Activated CD4-positive, alpha-beta T cell treated with anti-CD3 and anti-CD28 coated beads for 48 hours (primary cell): ENCODE measurements around the gene S100A2.
"Not testable (repeated sequence)": the region's sequence is repeated elsewhere in the genome, so short reads cannot be mapped to it uniquely, and the experiment has no call there.

ENCODE experiments used
- DNase-seq: peaks from one replicate; pipeline ENCODE4 v3.0.0-alpha.2; 2020

S100A2 gene

DNA sequence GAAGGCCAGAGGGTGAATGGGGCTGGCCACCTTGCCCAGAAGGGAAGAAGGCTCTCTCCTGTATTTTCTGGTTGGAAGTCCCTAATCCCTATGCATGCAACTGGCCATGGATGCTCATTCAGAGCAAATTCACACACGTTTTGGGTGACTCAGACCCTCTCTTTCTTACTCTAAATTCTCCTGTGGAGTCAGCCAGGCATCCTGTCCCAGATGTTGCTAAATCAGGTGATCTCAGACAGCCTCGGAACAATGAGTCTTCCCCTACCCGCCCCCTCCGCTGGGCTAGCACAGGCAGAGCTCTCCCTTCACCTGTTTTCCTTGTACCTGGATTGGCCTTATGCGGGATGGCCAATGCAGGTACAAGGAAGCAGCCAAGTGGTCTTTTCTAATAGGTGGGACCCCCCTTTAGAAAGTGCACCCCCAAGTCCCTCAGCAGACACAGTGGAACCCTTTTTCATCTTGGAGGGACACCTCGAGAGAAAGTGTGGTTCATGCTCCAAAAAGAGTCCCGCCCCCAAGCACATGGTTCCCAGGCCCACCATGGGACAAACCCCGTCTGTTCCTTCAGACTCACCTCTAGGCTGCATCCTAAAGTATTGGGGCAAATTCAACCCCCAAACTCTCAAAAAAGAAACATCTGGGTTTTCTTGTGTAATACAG lies 38.5 kb downstream of the S100A2 start:
- DNase-seq, result no peak

DNA sequence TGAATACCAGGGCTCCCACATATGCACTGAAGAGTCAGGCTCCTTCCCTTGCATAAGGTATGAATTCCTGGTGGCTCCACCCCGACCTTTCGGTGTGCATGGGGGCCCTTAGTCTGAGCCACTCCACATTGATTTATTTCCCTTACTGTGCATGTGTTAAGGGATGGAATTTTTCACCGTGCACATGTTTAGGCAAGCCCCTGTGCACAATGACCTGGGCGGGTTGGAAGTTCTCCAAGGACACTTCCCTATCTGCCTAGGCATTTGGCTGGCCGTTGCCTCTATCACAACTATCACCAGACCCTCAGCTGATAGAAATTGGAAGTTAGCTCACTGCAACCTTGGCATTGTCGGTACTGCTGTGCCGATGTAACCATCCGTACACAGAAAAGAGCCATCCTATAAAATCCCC lies 39.5 kb downstream of the S100A2 start:
- no peak for DNase-seq

DNA sequence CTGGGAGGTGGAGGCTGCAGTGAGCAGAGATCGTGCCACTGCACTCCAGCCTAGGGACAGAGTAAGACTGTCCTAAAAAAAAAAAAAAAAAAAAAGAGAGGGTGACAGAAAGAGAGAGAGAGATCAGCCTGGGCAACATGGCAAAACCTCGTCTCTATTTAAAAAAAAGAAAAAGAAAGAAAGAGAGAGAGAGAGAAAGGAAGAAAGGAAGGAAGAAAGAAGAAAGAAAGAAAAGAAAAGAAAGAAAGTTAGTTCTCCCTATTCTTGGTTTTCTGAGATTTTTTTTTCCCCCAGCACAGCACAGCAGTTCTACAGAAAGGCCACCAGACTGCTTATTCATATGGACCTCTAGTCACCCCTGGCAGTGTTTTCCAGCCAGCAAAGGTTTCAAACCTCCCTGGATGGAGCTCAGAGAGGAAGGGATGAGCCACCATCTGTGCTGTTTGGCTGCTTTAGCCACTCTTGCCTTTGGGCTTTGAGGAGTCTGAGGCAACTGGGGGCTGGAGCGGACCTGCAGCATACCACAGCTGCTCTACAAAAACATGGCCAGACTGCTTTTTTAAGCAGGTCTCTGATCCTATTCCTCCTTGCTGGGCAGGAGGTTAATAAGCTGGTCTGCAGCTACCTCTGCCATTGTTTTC lies 40.4 kb downstream of the S100A2 start:
- no peak for DNase-seq

DNA sequence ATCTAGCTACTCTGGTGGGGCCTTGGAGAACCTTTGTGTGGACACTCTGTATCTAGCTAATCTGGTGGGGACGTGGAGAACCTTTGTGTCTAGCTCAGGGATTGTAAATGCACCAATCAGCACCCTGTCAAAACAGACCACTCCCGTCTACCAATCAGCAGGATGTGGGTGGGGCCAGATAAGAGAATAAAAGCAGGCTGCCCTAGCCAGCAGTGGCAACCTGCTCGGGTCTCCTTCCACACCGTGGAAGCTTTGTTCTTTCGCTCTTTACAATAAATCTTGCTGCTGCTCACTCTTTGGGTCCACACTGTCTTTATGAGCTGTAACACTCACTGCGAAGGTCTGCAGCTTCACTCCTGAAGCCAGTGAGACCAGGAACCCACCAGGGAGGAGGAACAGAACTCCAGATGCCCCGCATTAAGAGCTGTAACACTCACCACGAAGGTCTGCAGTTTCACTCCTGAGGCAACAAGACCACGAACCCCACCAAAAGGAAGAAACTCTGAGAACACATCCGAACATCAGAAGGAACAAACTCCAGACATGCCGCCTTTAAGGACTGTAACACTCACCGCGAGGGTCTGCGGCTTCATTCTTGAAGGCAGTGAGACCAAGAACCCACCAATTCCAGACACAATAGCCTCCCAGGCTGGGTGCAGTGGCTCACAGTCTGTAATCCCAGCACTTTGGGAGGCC lies 43.1 kb downstream of the S100A2 start:
- DNase-seq, result not testable (repeated sequence)

DNA sequence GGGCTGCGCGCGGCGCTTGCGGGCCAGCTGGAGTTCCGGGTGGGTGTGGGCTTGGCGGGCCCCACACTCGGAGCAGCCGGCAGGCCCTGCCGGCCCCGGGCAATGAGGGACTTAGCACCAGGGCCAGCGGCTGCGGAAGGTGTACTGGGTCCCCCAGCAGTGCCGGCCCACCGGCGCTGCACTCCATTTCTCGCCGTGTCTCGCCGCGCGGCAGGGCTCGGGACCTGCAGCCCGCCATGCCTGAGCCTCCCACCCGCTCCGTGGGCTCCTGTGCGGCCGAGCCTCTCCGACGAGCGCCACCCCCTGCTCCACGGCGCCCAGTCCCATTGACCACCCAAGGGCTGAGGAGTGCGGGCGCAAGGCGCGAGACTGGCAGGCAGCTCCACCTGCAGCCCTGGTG lies 43.8 kb downstream of the S100A2 start:
- not testable (repeated sequence) for DNase-seq

DNA sequence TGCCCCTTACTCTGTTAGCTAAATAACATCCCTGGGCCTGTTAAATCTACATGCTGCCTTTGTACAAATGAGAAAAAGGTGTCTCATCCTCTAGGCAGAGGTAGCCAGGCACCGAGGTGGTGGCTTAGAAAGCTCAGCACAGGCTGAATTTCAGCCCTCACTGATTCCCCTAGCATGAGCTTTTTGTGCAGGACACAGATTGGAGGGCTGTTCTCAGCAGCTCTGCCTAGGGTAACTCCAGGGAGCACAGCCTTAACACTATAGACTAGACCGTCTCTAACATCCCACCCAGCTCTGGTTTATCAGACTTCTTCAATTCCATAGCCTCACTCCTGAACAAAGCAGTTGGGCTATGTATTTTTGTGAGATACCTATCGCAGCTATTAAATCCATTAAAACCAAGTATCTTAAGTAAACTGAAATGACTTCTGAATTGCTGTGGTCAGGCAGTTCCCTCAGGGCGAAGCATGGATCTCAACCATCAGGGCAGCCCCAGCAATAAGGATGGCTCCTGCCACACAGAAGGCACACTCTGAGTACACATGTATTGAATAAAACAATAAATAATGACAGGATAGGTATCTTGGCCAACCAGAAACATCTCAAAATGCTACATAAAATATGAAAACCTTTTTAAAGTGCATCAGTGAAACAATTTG lies 44.7 kb downstream of the S100A2 start:
- DNase-seq, result no peak

DNA sequence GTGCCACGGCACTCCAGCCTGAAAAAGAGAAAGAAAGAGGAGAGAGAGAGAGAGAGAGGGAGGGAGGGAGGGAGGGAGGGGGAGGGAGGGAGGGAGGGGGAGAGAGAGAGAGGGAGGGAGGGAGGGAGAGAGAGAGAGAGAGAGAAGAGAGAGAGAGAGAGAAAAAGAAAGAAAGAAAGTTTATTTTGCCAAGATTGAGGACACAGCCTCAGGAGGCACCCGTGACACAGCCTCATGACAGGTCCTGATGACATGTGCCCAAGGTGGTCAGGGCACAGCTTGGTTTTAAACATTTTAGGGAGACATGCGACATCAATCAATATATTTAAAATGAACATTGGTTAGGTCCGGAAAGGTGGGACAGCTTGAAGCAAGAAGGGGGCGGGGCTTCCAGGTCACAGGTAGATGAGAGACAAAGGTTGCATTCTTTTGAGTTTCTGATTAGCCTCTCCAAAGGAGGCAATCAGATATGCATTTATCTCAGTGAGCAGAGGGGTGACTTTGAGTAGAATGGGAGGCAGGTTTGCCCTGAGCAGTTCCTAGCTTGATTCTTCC lies 45.4 kb downstream of the S100A2 start:
- not testable (repeated sequence) for DNase-seq

DNA sequence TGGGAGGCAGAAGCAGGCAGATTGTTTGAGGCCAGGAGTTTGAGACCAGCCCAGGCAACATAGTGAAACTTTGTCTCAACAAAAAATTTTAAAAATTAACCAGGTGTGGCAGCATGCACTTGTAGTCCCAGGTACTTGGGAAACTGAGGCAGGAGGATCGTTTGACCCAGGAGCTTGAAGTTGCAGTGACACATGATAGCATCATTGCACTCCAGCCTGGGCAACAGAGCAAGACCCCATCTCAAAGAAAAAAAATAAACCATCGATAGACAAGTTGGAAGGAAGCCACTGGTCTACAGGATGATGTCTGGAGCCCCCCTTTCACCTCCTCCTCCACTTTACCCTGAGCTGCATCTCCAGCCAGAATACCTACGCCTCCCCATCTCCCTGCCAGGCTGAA lies 46.4 kb downstream of the S100A2 start:
- DNase-seq, result no peak

DNA sequence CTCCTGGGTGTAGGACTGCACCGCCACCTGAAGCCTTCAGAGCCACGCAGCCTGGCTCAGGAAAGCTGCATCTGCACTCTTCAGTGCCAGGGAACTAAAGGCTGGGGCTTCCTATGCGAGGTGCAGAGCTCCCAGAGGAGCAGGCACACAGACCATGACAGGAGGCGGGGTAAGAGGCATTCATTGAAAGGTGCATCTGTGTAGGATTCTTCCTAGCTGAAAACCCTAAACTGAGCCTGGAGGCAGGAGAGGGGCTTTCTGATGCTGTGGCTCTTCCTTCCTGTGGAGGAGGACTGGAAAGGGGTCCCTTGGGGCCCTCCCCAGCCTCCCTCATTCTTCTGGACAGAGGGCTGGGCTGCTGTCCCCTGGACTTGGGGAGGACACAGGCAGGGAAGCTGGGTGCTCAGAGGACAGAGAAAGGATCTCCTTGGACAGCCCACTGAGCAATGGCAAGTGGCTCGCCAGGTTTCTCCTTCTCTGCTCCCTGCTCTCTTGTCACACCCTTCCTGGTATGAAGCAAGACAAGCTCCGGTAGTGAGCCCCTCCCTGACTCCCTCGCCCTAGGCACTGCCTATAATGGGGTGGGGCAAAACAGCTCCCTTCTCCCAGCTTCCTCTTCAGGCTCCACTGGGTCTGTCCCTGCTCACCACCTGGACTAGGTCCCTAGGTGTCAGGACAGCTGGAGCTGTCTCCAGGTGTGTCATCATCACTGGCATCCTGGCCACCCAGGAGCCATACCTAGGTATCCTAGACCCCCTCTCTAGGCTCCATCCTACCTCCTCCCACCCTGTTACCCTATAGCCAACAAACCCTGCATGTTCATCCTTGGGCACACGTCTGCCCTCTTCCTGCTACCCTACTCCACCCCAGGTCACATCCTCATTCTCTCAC lies 49.9 kb downstream of the S100A2 start:
- no peak for DNase-seq

DNA sequence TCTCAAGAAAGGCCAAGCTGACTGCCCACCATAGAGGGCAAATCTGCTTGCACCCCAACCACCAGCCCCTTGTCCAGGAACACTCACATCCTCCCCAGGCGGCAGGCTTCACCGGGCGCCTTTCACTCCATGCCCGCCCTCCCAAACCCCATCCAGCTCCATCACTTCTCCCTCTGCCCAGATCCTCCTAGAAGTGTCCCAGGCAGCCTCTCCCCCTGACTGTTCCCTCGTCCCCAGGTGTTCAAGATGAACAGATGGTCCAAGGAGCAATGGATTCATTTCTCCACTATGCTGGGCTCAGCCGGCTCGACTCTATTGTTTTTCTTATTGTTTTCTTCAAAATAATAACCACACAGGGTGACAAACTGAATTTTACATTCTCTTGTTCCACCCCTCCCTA lies 52.0 kb downstream of the S100A2 start:
- no peak for DNase-seq

DNA sequence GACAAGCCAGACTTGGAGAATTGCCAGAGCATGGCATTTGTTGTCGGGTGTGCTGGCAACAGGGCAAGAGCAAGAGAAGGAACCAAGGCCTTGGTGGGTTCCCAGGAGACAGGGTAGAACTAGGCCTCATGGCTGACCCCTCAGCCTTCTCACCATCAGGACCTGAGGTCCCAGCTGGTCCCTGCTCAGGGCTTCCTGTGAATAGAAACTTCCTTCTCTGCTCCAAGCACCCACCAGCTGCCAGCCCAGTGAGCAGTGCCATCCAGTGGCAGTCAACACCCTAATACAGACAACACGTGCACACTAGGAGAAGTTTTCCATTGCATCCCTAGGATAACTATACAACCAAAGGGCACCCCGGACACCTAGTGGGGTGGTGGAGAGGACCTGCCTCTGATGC lies 52.6 kb downstream of the S100A2 start:
- no peak for DNase-seq
